Testis (tissue), 3 donors: ENCODE results near the gene GFRA1. TPM values are rescaled to one million over a fixed set of nuclear protein-coding genes. Genes with fewer than 3 reads are reported as not detected.

ENCODE experiments used
- DNase-seq: peaks from one replicate; pipeline ENCODE4 v3.0.0-alpha.2; 2019
- H3K27ac ChIP-seq, 2 donors: fragments of 200-600 bp; sonication (generic); one replicate each; pipeline ENCODE4 v1.5.1; 2019
- H3K27me3 ChIP-seq: fragments of 200-600 bp; sonication (generic); one replicate; pipeline ENCODE4 v1.5.1; 2019
- H3K36me3 ChIP-seq: fragments of 200-600 bp; sonication (generic); one replicate; pipeline ENCODE4 v1.5.1; 2017; ENCODE audit warnings: low read depth; ENCODE audit errors: missing control alignments
- H3K4me1 ChIP-seq: fragments of 200-600 bp; sonication (generic); one replicate; pipeline ENCODE4 v1.5.1; 2019
- H3K4me3 ChIP-seq, 2 donors: fragments of 200-600 bp; sonication (generic); one replicate each; pipeline ENCODE4 v1.5.1; 2017 to 2019
- H3K9me3 ChIP-seq: fragments of 200-600 bp; sonication (generic); one replicate; pipeline ENCODE4 v1.5.1; 2017
- POLR2A ChIP-seq: fragments of 450-650 bp; IDR thresholded peaks from one replicate; pipeline ENCODE4 v1.6.1; 2017; ENCODE audit warnings: antibody characterized with exemption, mild to moderate bottlenecking, moderate library complexity
- WGBS, 2 donors: methylation state at CpG; one replicate each; pipeline ENCODE4 v1.1.5; 2018; 5-methylcytosine and 5-hydroxymethylcytosine counted together
- intact Hi-C: fragments of 100-400 bp; cut with DNase I; formaldehyde crosslinking; loops from one replicate; pipeline ENCODE4 v1.15.1; 2023; ENCODE audit warnings: low total_unique reads
- polyA plus RNA-seq: library from polyadenylated mRNA; stranded (reverse); fragments of 350-450 nt; fragmentation: Illumina TruSeq; extraction: RNeasy Lipid Tissue Mini Kit (QIAGEN cat#74804); gene quantifications from one replicate; pipeline ENCODE4 v1.2.3, GENCODE V29; 2014; ENCODE audit warnings: low read depth, low replicate concordance; ENCODE audit not compliant: insufficient read depth
- total RNA-seq, 2 donors: library from RNA; depleted of rRNA; stranded (reverse); fragments of >200 nt; gene quantifications; one replicate each; pipeline ENCODE4 v1.2.3, GENCODE V29; 2016
- TF ChIP-seq, protein P1 (sequence below), 3 experiments: fragments of 450-650 bp in 2 of 3; fragments of 200-600 bp in 1 of 3; sonication (generic) in 1 of 3; IDR thresholded peaks; one replicate each; pipeline ENCODE4 v1.5.1; 2016 to 2019; ENCODE audit warnings: antibody characterized with exemption in 3 of 3, mild to moderate bottlenecking in 2 of 3, moderate library complexity in 1 of 3

Gene GFRA1
- total and polyA plus RNA-seq, 3 donors from 2014 or later: 8.6 to 23.8 (median 17.7) TPM

DNA sequence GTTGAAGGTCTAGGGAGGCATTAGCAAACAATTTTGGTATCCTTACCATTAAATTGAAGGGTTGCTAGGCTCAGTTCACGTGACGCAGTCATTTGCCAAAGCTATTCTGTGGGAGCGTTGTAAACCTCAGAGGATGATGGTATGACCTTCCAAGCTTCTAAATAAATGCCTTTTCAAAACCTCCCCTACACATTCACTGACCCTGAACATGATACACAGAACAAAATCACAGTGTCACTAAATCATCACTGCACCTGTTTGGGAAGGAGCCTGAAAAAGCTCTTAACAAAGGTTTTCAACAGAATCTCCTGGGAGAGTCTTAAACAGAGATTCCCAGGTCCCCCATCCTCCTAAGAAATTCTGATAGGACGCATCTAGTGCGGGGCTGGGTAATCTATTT is 38.0 kb upstream of the GFRA1 start:
- no peaks in the 10 kb centered on the region for H3K27me3 ChIP-seq
- no peaks in the 10 kb centered on the region for H3K36me3 ChIP-seq
- DNase-seq: no peak
- WGBS, 2 donors: 67 to 76% methylated on average over 5 of the region's 5 CpGs
- TF ChIP-seq, protein P1, sequence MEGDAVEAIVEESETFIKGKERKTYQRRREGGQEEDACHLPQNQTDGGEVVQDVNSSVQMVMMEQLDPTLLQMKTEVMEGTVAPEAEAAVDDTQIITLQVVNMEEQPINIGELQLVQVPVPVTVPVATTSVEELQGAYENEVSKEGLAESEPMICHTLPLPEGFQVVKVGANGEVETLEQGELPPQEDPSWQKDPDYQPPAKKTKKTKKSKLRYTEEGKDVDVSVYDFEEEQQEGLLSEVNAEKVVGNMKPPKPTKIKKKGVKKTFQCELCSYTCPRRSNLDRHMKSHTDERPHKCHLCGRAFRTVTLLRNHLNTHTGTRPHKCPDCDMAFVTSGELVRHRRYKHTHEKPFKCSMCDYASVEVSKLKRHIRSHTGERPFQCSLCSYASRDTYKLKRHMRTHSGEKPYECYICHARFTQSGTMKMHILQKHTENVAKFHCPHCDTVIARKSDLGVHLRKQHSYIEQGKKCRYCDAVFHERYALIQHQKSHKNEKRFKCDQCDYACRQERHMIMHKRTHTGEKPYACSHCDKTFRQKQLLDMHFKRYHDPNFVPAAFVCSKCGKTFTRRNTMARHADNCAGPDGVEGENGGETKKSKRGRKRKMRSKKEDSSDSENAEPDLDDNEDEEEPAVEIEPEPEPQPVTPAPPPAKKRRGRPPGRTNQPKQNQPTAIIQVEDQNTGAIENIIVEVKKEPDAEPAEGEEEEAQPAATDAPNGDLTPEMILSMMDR (IDR thresholded peaks at IDR 0.05): no peak
- TF ChIP-seq POLR2A: no peak
- H3K27ac ChIP-seq: no peak overlapping the region
- no peaks in the 10 kb centered on the region for H3K4me1 ChIP-seq
- intact Hi-C loops: no loop called here
- no peak overlapping the region for H3K4me3 ChIP-seq
- no peaks in the 10 kb centered on the region for H3K9me3 ChIP-seq

GRCh38 chr10:116307455-116307854 is 34.4 kb upstream of the GFRA1 start:
- Histone ChIP-seq H3K27ac (no peak overlapping the region), H3K9me3 (no peaks in the 10 kb centered on the region), H3K27me3 (no peaks in the 10 kb centered on the region), H3K36me3 (no peaks in the 10 kb centered on the region), H3K4me1 (no peaks in the 10 kb centered on the region), H3K4me3 (no peak overlapping the region)
- intact Hi-C loops: no loop called here
- TF ChIP-seq, protein P1 (IDR thresholded peaks at IDR 0.05): no peak
- no peak for TF ChIP-seq POLR2A
- no peak for DNase-seq
- 53 to 66% methylated on average over 4 of the region's 4 CpGs for WGBS, 2 donors

DNA sequence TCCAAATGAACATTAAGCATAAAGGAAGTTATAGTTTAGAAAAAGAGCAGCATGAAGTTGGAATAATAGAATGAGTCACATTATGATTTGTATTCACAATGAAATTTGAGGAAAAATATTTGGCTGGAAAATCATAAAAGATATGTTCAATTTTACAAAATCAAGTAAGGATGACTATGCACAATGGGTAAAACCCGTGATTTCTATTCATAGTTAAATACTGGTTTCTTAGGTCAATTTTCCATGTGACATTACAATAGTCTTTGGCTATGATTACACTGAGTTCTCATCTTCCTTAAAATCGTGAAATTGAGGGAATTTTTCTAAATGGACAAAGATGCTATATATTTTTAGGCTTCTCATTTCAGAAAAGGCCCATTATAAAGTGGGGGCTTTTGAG is 33.8 kb upstream of the GFRA1 start:
- H3K36me3 ChIP-seq: no peaks in the 10 kb centered on the region
- WGBS, 2 donors: 82% methylated on average over 2 of the region's 2 CpGs
- H3K27ac ChIP-seq: no peak overlapping the region
- intact Hi-C loops: no loop called here
- H3K4me1 ChIP-seq: no peaks in the 10 kb centered on the region
- no peak for DNase-seq
- TF ChIP-seq, protein P1 (IDR thresholded peaks at IDR 0.05): no peak
- TF ChIP-seq POLR2A: no peak
- no peaks in the 10 kb centered on the region for H3K9me3 ChIP-seq
- no peaks in the 10 kb centered on the region for H3K27me3 ChIP-seq
- no peak overlapping the region for H3K4me3 ChIP-seq

- no peak overlapping the region for H3K4me3 ChIP-seq
- H3K4me1 ChIP-seq: no peaks in the 10 kb centered on the region
- TF ChIP-seq POLR2A: no peak
- TF ChIP-seq, protein P1 (IDR thresholded peaks at IDR 0.05): no peak
- no peaks in the 10 kb centered on the region for H3K27me3 ChIP-seq
- intact Hi-C loops: no loop called here
- no peaks in the 10 kb centered on the region for H3K9me3 ChIP-seq
- no peak overlapping the region for H3K27ac ChIP-seq
- 81 to 83% methylated on average over 1 of the region's 1 CpG for WGBS, 2 donors
- no peak for DNase-seq
- no peaks in the 10 kb centered on the region for H3K36me3 ChIP-seq
These were observed 31.9 kb upstream of the GFRA1 start for GRCh38 chr10:116304923-116305322.

GRCh38 chr10:116300542-116300941 is 27.5 kb upstream of the GFRA1 start:
- Histone ChIP-seq H3K27me3 (no peaks in the 10 kb centered on the region), H3K4me3 (no peak overlapping the region), H3K9me3 (no peaks in the 10 kb centered on the region), H3K36me3 (no peaks in the 10 kb centered on the region), H3K27ac (no peak overlapping the region), H3K4me1 (no peaks in the 10 kb centered on the region)
- no peak for TF ChIP-seq POLR2A
- TF ChIP-seq, protein P1 (IDR thresholded peaks at IDR 0.05): no peak
- WGBS, 2 donors: 33 to 45% methylated on average over 1 of the region's 1 CpG
- intact Hi-C loops: no loop called here
- no peak for DNase-seq
